NOMO-1 treated with dmso at 0.1 percent for 144 hours (cell line): ENCODE results near the gene MBD5.
"Not testable (repeated sequence)": the region's sequence is repeated elsewhere in the genome, so short reads cannot be mapped to it uniquely, and the experiment has no call there.

ENCODE experiments used
- DNase-seq: peaks from one replicate; lab custom pipeline; 2025; ENCODE audit not compliant: unreplicated experiment; lab: John Stamatoyannopoulos, UW

Gene MBD5

GRCh38 chr2:148541792-148542191 is 520.9 kb downstream of the MBD5 start:
- DNase-seq = no peak

GRCh38 chr2:148542614-148543013 is 521.7 kb downstream of the MBD5 start:
- DNase-seq = no peak

- DNase-seq = not testable (repeated sequence)
These were observed 522.2 kb downstream of the MBD5 start for GRCh38 chr2:148543088-148543540.

- no peak for DNase-seq
These were observed 524.7 kb downstream of the MBD5 start for GRCh38 chr2:148545390-148546256.

- peak; percentile 40 for DNase-seq
These were observed 525.4 kb downstream of the MBD5 start for GRCh38 chr2:148546270-148546669.

- DNase-seq = no peak
These were observed 528.0 kb downstream of the MBD5 start for GRCh38 chr2:148548716-148549400.

GRCh38 chr2:148552675-148553331 is 531.9 kb downstream of the MBD5 start:
- DNase-seq = no peak

- no peak for DNase-seq
These were observed 532.5 kb downstream of the MBD5 start for GRCh38 chr2:148553332-148553887.

- DNase-seq = no peak
These were observed 533.8 kb downstream of the MBD5 start for GRCh38 chr2:148554459-148555247.

- DNase-seq = no peak
These were observed 534.9 kb downstream of the MBD5 start for GRCh38 chr2:148555622-148556294.

GRCh38 chr2:148557844-148558436 is 537.0 kb downstream of the MBD5 start:
- DNase-seq = no peak

- DNase-seq = no peak
These were observed 539.6 kb downstream of the MBD5 start for GRCh38 chr2:148560496-148560895.

- DNase-seq = no peak
These were observed 540.5 kb downstream of the MBD5 start for GRCh38 chr2:148561389-148561788.

GRCh38 chr2:148565272-148565894 is 544.5 kb downstream of the MBD5 start:
- no peak for DNase-seq
